ENCODE data around the gene IGDCC3. TPM values are rescaled to one million over a fixed set of nuclear protein-coding genes. Genes with fewer than 3 reads are reported as not detected.
A peak's percentile ranks its signal among the peaks of the same experiment; 100 is the strongest.

Gene IGDCC3
- total and polyA plus RNA-seq, 3 donors from 2014 or later: 5.8 to 6.5 (median 6.5) TPM

- Histone ChIP-seq H3K4me1 (peaks cover 16% of the 10 kb centered on the region), H3K36me3 (ENCODE audit: low read depth, missing control alignments) (no peaks in the 10 kb centered on the region), H3K4me3 (peak overlapping the region; percentile 34), H3K27me3 (no peaks in the 10 kb centered on the region), H3K9me3 (no peaks in the 10 kb centered on the region), H3K27ac (no peak overlapping the region)
- TF ChIP-seq POLR2A (IDR thresholded peaks at IDR 0.05) (no peak), CTCF (IDR thresholded peaks at IDR 0.05) (no peak)
- no peak for DNase-seq
- intact Hi-C loops (cut with DNase I; ENCODE audit: low total_unique reads): no loop called here
- WGBS, 2 donors: 19 to 24% methylated on average over 25 to 28 of the region's 28 CpGs
These were observed 45.6 kb upstream of the IGDCC3 start for GRCh38 chr15:65423150-65423975.

GRCh38 chr15:65421360-65422215, 43.8 kb upstream of the IGDCC3 start:
- H3K4me3 ChIP-seq: peak overlapping the region; percentile 41 to 61
- peaks cover 16% of the 10 kb centered on the region for H3K4me1 ChIP-seq
- H3K9me3 ChIP-seq: no peaks in the 10 kb centered on the region
- WGBS, 2 donors: 1 to 2% methylated on average over 21 to 34 of the region's 39 CpGs
- DNase-seq: peak; percentile 68
- TF ChIP-seq POLR2A (IDR thresholded peaks at IDR 0.05) (no peak), CTCF (IDR thresholded peaks at IDR 0.05) (no peak)
- no peaks in the 10 kb centered on the region for H3K27me3 ChIP-seq
- H3K27ac ChIP-seq: no peak overlapping the region
- H3K36me3 ChIP-seq (ENCODE audit: low read depth, missing control alignments): no peaks in the 10 kb centered on the region
- intact Hi-C loops (cut with DNase I; ENCODE audit: low total_unique reads): no loop called here

GRCh38 chr15:65420975-65421359, 43.2 kb upstream of the IGDCC3 start:
- WGBS, 2 donors: 18 to 19% methylated on average over 11 to 17 of the region's 17 CpGs
- H3K9me3 ChIP-seq: no peaks in the 10 kb centered on the region
- no peak for TF ChIP-seq CTCF (IDR thresholded peaks at IDR 0.05)
- TF ChIP-seq POLR2A (IDR thresholded peaks at IDR 0.05): no peak
- no peaks in the 10 kb centered on the region for H3K36me3 ChIP-seq (ENCODE audit: low read depth, missing control alignments)
- H3K4me3 ChIP-seq: peak overlapping the region; percentile 41 to 61
- H3K27ac ChIP-seq: no peak overlapping the region
- H3K4me1 ChIP-seq: peaks cover 16% of the 10 kb centered on the region
- H3K27me3 ChIP-seq: no peaks in the 10 kb centered on the region
- DNase-seq: no peak
- intact Hi-C loops (cut with DNase I; ENCODE audit: low total_unique reads): no loop called here

GRCh38 chr15:65418596-65418995, 40.8 kb upstream of the IGDCC3 start:
- H3K9me3 ChIP-seq: no peaks in the 10 kb centered on the region
- peaks cover 26% of the 10 kb centered on the region for H3K4me1 ChIP-seq
- no peak overlapping the region for H3K4me3 ChIP-seq
- 71 to 84% methylated on average over 2 of the region's 2 CpGs for WGBS, 2 donors
- no peak overlapping the region for H3K27ac ChIP-seq
- DNase-seq: no peak
- H3K27me3 ChIP-seq: no peaks in the 10 kb centered on the region
- intact Hi-C loops (cut with DNase I; ENCODE audit: low total_unique reads): no loop called here
- H3K36me3 ChIP-seq (ENCODE audit: low read depth, missing control alignments): no peaks in the 10 kb centered on the region
- no peak for TF ChIP-seq POLR2A (IDR thresholded peaks at IDR 0.05)
- no peak for TF ChIP-seq CTCF (IDR thresholded peaks at IDR 0.05)

All from testis (tissue), 3 donors.